ENCODE results near the gene NEK11.

GRCh38 chr3:131067983-131068382 lies 41.3 kb downstream of the NEK11 start:
- no peak for TF ChIP-seq ZNF561 (CRISPR knock-in tag; conservative IDR thresholded peaks at IDR 0.05)
- TF ChIP-seq, protein P1, sequence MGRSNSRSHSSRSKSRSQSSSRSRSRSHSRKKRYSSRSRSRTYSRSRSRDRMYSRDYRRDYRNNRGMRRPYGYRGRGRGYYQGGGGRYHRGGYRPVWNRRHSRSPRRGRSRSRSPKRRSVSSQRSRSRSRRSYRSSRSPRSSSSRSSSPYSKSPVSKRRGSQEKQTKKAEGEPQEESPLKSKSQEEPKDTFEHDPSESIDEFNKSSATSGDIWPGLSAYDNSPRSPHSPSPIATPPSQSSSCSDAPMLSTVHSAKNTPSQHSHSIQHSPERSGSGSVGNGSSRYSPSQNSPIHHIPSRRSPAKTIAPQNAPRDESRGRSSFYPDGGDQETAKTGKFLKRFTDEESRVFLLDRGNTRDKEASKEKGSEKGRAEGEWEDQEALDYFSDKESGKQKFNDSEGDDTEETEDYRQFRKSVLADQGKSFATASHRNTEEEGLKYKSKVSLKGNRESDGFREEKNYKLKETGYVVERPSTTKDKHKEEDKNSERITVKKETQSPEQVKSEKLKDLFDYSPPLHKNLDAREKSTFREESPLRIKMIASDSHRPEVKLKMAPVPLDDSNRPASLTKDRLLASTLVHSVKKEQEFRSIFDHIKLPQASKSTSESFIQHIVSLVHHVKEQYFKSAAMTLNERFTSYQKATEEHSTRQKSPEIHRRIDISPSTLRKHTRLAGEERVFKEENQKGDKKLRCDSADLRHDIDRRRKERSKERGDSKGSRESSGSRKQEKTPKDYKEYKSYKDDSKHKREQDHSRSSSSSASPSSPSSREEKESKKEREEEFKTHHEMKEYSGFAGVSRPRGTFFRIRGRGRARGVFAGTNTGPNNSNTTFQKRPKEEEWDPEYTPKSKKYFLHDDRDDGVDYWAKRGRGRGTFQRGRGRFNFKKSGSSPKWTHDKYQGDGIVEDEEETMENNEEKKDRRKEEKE (IDR thresholded peaks at IDR 0.05; ENCODE audit: borderline replicate concordance in 1 of 2, control insufficient read depth in 1 of 2, low read depth in 2 of 2, low read length in 1 of 2): no peak
- TF ChIP-seq, protein P2, sequence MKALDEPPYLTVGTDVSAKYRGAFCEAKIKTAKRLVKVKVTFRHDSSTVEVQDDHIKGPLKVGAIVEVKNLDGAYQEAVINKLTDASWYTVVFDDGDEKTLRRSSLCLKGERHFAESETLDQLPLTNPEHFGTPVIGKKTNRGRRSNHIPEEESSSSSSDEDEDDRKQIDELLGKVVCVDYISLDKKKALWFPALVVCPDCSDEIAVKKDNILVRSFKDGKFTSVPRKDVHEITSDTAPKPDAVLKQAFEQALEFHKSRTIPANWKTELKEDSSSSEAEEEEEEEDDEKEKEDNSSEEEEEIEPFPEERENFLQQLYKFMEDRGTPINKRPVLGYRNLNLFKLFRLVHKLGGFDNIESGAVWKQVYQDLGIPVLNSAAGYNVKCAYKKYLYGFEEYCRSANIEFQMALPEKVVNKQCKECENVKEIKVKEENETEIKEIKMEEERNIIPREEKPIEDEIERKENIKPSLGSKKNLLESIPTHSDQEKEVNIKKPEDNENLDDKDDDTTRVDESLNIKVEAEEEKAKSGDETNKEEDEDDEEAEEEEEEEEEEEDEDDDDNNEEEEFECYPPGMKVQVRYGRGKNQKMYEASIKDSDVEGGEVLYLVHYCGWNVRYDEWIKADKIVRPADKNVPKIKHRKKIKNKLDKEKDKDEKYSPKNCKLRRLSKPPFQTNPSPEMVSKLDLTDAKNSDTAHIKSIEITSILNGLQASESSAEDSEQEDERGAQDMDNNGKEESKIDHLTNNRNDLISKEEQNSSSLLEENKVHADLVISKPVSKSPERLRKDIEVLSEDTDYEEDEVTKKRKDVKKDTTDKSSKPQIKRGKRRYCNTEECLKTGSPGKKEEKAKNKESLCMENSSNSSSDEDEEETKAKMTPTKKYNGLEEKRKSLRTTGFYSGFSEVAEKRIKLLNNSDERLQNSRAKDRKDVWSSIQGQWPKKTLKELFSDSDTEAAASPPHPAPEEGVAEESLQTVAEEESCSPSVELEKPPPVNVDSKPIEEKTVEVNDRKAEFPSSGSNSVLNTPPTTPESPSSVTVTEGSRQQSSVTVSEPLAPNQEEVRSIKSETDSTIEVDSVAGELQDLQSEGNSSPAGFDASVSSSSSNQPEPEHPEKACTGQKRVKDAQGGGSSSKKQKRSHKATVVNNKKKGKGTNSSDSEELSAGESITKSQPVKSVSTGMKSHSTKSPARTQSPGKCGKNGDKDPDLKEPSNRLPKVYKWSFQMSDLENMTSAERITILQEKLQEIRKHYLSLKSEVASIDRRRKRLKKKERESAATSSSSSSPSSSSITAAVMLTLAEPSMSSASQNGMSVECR (CRISPR knock-in tag; IDR thresholded peaks at IDR 0.05): no peak
- TF ChIP-seq ZNF197 (CRISPR knock-in tag; IDR thresholded peaks at IDR 0.05; ENCODE audit: low read depth): no peak
- TF ChIP-seq CBX8 (IDR thresholded peaks at IDR 0.05; ENCODE audit: borderline replicate concordance, extremely low read depth, low read depth, low read length, poor library complexity, severe bottlenecking): no peak
- TF ChIP-seq, protein P3, sequence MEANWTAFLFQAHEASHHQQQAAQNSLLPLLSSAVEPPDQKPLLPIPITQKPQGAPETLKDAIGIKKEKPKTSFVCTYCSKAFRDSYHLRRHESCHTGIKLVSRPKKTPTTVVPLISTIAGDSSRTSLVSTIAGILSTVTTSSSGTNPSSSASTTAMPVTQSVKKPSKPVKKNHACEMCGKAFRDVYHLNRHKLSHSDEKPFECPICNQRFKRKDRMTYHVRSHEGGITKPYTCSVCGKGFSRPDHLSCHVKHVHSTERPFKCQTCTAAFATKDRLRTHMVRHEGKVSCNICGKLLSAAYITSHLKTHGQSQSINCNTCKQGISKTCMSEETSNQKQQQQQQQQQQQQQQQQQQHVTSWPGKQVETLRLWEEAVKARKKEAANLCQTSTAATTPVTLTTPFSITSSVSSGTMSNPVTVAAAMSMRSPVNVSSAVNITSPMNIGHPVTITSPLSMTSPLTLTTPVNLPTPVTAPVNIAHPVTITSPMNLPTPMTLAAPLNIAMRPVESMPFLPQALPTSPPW (CRISPR knock-in tag; IDR thresholded peaks at IDR 0.05): no peak
- TF ChIP-seq ZFP30 (CRISPR knock-in tag; IDR thresholded peaks at IDR 0.05; ENCODE audit: borderline replicate concordance): no peak
- no peak for TF ChIP-seq RAD21 (CRISPR knock-in tag; conservative IDR thresholded peaks at IDR 0.05 in 1 of 2, IDR thresholded peaks at IDR 0.05 in 1 of 2)
- TF ChIP-seq KLF16 (IDR thresholded peaks at IDR 0.05): no peak
- no peak for TF ChIP-seq EZH2 (IDR thresholded peaks at IDR 0.05; ENCODE audit: borderline replicate concordance, low read depth, low read length)
- no peak for TF ChIP-seq SIN3A (IDR thresholded peaks at IDR 0.05; ENCODE audit: borderline replicate concordance in 2 of 2, control insufficient read depth in 1 of 2, low read depth in 2 of 2, low read length in 2 of 2)
- no peak for TF ChIP-seq SMC3 (conservative IDR thresholded peaks at IDR 0.05; ENCODE audit: insufficient read depth, low read depth, low read length)
- TF ChIP-seq NR2F6 (CRISPR knock-in tag; IDR thresholded peaks at IDR 0.05): no peak
